SK-N-SH (cell line): Measurements from ENCODE around the gene LIPA.

Source experiments
- EP300 ChIP-seq, 2 experiments: IDR thresholded peaks; 2 replicates each; pipeline versions ENCODE4 v1.4.0 to v1.6.1; 2012; ENCODE audit warnings: borderline replicate concordance in 1 of 2, low read depth in 1 of 2, low read length in 1 of 2
- FOSL2 ChIP-seq: IDR thresholded peaks from 2 replicates; pipeline ENCODE4 v1.4.0; 2012; ENCODE audit warnings: low read depth, mild to moderate bottlenecking, moderate library complexity, borderline replicate concordance
- FOXM1 ChIP-seq: IDR thresholded peaks from 2 replicates; pipeline ENCODE4 v1.4.0; 2012; ENCODE audit warnings: low read depth, mild to moderate bottlenecking
- POLR2AphosphoS5 ChIP-seq: IDR thresholded peaks from 2 replicates; pipeline ENCODE4 v1.6.1; 2012; ENCODE audit warnings: low read depth, low read length
- RCOR1 ChIP-seq: fragments of 150-350 bp; IDR thresholded peaks from 2 replicates; pipeline ENCODE4 v1.6.1; 2017; ENCODE audit warnings: antibody characterized with exemption, low read length
- RFX5 ChIP-seq: IDR thresholded peaks from 2 replicates; pipeline ENCODE4 v1.6.1; 2012; ENCODE audit warnings: mild to moderate bottlenecking, improper control_type of control experiment, low read length
- SIN3A ChIP-seq: IDR thresholded peaks from 2 replicates; pipeline ENCODE4 v1.6.1; 2012; ENCODE audit warnings: low read depth, mild to moderate bottlenecking, low read length, moderate library complexity, borderline replicate concordance
- TAF1 ChIP-seq: IDR thresholded peaks from 2 replicates; pipeline ENCODE4 v1.6.1; 2012; ENCODE audit warnings: low read depth, mild to moderate bottlenecking, low read length, moderate library complexity, borderline replicate concordance
- YY1 ChIP-seq: IDR thresholded peaks from 2 replicates; pipeline ENCODE4 v1.4.0; 2012; ENCODE audit warnings: low read depth, mild to moderate bottlenecking
- TF ChIP-seq, protein P1 (sequence below): fragments of 200-600 bp; sonication (generic); IDR thresholded peaks from 2 replicates; pipeline ENCODE4 v1.6.1; 2017; ENCODE audit warnings: antibody characterized with exemption, mild to moderate bottlenecking, moderate library complexity
- TF ChIP-seq, protein P2 (sequence below): IDR thresholded peaks from 2 replicates; pipeline ENCODE4 v1.6.1; 2012; ENCODE audit warnings: mild to moderate bottlenecking, low read depth, low read length, moderate library complexity
- TF ChIP-seq, protein P3 (sequence below): fragments of 150-350 bp; IDR thresholded peaks from 2 replicates; pipeline ENCODE4 v1.6.1; 2017; ENCODE audit warnings: antibody characterized with exemption, low read length, low read depth, borderline replicate concordance
- TF ChIP-seq, protein P4 (sequence below): IDR thresholded peaks from 2 replicates; pipeline ENCODE4 v1.4.0; 2012; ENCODE audit warnings: low read depth, borderline replicate concordance

DNA sequence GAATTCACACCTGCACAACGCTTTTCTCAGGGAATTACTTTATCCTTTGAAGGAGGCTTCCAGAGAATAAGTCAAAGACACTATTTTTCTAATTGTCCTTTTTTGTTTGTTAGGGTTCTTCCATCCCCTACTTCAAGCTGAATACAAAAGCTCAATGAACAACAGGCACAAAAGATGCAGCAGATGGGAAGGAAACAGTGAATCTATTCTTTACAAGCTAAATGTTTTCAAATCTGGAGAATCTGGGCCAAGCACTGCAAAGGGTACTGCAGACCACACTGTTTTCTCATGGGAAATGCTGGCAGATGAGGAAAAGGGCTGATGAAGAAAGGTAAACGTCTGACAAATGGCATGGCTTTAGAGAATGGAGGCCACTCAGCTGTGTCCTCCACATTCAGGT is 18.5 kb downstream of the LIPA start:
- TF ChIP-seq POLR2AphosphoS5 (no peak), RCOR1 (no peak), TAF1 (no peak), RFX5 (no peak), SIN3A (no peak), EP300 (IDR thresholded peaks at IDR 0.05; ENCODE audit: borderline replicate concordance in 1 of 2, low read depth in 1 of 2, low read length in 1 of 2) (no peak), FOXM1 (no peak), FOSL2 (no peak), YY1 (no peak)
- TF ChIP-seq, protein P1, sequence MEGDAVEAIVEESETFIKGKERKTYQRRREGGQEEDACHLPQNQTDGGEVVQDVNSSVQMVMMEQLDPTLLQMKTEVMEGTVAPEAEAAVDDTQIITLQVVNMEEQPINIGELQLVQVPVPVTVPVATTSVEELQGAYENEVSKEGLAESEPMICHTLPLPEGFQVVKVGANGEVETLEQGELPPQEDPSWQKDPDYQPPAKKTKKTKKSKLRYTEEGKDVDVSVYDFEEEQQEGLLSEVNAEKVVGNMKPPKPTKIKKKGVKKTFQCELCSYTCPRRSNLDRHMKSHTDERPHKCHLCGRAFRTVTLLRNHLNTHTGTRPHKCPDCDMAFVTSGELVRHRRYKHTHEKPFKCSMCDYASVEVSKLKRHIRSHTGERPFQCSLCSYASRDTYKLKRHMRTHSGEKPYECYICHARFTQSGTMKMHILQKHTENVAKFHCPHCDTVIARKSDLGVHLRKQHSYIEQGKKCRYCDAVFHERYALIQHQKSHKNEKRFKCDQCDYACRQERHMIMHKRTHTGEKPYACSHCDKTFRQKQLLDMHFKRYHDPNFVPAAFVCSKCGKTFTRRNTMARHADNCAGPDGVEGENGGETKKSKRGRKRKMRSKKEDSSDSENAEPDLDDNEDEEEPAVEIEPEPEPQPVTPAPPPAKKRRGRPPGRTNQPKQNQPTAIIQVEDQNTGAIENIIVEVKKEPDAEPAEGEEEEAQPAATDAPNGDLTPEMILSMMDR: no peak
- TF ChIP-seq, protein P2, sequence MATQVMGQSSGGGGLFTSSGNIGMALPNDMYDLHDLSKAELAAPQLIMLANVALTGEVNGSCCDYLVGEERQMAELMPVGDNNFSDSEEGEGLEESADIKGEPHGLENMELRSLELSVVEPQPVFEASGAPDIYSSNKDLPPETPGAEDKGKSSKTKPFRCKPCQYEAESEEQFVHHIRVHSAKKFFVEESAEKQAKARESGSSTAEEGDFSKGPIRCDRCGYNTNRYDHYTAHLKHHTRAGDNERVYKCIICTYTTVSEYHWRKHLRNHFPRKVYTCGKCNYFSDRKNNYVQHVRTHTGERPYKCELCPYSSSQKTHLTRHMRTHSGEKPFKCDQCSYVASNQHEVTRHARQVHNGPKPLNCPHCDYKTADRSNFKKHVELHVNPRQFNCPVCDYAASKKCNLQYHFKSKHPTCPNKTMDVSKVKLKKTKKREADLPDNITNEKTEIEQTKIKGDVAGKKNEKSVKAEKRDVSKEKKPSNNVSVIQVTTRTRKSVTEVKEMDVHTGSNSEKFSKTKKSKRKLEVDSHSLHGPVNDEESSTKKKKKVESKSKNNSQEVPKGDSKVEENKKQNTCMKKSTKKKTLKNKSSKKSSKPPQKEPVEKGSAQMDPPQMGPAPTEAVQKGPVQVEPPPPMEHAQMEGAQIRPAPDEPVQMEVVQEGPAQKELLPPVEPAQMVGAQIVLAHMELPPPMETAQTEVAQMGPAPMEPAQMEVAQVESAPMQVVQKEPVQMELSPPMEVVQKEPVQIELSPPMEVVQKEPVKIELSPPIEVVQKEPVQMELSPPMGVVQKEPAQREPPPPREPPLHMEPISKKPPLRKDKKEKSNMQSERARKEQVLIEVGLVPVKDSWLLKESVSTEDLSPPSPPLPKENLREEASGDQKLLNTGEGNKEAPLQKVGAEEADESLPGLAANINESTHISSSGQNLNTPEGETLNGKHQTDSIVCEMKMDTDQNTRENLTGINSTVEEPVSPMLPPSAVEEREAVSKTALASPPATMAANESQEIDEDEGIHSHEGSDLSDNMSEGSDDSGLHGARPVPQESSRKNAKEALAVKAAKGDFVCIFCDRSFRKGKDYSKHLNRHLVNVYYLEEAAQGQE: no peak
- TF ChIP-seq, protein P3, sequence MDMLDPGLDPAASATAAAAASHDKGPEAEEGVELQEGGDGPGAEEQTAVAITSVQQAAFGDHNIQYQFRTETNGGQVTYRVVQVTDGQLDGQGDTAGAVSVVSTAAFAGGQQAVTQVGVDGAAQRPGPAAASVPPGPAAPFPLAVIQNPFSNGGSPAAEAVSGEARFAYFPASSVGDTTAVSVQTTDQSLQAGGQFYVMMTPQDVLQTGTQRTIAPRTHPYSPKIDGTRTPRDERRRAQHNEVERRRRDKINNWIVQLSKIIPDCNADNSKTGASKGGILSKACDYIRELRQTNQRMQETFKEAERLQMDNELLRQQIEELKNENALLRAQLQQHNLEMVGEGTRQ: no peak
- TF ChIP-seq, protein P4, sequence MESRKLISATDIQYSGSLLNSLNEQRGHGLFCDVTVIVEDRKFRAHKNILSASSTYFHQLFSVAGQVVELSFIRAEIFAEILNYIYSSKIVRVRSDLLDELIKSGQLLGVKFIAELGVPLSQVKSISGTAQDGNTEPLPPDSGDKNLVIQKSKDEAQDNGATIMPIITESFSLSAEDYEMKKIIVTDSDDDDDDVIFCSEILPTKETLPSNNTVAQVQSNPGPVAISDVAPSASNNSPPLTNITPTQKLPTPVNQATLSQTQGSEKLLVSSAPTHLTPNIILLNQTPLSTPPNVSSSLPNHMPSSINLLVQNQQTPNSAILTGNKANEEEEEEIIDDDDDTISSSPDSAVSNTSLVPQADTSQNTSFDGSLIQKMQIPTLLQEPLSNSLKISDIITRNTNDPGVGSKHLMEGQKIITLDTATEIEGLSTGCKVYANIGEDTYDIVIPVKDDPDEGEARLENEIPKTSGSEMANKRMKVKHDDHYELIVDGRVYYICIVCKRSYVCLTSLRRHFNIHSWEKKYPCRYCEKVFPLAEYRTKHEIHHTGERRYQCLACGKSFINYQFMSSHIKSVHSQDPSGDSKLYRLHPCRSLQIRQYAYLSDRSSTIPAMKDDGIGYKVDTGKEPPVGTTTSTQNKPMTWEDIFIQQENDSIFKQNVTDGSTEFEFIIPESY: no peak
